NCI-H524 treated with DMSO at 0.1 percent for 48 hours (cell line): ENCODE measurements around the gene MAPRE2.

Experiments
- DNase-seq: peaks from one replicate; lab custom pipeline; 2025; lab: John Stamatoyannopoulos, UW

Gene MAPRE2

DNA sequence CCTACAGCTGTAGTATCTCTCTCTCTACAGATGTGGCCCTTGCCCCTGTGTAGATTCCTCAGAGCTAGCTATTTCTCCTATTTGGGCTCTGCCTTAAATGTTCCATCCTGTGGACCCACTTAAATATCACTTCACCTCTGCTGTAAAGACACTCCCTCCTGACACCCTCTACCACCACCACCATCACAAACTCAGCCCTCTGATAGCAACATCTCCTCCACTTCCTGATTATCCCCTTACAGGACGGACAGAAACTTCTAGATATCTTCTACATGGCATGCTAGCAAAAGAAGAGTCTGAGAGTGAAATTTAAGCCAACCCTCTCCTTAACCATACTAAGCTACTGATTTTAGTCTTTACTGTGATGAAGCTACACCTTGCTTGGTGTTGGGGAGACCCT is 3.2 kb upstream of the MAPRE2 start:
- DNase-seq = no peak

DNA sequence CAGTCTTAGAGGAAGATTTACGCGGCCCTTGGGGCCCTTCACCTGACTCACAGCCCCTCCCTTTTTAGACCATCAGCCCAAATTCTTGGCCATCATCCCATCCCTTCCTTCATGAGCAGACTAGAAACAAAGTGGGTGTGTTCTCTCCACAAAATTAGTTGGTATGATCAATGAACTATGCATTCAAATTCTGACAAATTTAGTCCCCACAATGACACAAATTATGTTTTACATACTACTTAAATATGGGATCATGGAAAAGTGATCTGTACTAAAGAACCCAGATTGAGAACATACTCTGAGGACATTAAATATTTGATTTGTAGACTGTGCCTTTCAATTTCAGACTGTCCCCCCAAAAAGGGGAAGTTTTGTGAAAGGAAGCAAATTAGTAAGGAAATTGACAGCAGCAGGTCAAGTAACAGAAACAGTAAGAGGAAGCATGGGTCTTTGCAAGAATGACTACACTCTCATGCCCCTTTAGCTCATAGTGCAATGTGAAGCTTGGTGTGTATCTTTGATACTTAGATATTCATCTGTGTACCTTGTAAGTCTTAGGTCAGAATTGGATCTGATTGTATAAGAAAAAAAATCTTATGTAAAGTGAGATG is 2.2 kb upstream of the MAPRE2 start:
- DNase-seq = no peak

DNA sequence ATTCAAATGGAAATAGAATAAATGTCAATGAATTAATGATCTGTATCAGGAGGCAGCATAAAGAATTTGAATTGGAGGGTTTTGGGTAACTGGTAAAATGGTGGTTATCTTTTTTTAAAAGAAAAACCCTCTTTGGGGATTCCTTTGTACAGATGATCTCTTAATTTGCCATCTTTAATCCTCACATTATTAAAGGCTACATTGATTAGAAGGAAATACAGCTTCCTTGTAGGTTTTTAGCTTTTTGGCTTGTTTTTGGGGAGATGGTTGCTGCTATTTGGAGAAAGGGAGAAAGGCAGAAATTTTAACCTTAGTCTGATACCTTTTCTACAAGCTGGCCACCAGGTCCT is 600 bp upstream of the MAPRE2 start:
- DNase-seq = no peak

DNA sequence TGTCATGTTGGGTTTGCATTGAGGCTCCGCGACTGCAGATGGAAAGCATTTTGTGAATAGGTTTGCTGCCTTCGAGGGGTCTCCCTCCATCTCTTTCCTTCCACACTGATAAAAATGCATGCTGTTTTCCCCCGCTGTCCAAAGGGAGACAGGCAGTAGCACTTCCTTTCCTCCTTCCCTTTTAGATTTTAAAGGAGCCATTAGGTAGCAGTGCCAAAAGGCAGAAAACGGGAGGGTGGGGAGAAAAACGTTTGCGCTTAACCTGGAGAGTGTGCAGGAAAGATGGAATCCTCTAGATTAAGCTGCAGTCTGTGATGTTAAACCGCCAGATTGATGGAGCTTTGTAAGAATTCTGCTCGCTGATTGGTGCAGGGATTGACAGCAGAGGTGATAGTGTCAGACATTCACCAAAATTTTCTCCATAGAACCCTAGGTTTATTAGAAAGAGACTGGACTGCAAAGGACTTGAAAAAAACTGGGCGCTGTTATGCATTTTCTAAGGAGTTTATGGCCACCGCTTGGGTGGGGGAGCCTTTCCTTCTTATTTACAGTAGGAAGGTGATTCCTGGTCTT is 688 bp downstream of the MAPRE2 start:
- peak; percentile 15 for DNase-seq

DNA sequence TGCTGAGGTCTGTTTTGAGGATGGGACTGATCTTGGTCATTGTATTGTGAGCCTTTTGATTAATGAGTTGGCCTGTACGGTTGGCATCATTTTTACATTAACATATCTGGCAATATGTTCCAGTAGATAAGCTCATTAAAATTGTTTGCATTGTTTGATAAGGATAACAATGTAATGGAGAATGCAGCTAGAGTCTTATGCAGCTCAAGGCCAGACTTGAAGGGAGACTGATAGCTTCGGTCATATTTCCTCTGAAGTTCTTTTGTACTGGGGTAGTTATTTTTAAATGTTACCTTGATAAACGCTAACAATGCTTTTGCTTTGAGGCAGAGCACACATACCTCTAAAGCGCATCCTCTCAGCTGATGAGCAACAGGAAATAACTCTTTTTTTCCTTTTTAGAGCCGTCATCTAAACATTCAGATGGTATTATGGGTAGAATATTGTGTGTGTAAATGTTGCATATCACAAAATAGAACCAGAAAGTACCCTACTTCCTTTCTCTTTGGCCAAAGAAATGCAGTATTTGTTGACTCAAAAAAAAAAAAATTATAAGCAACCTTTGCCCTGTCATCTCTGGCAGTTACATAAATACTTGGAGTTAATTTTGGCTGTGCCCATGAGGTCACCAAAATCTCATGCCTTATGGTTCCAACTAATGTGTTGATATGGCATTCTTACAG is 1.3 kb downstream of the MAPRE2 start:
- DNase-seq = no peak

DNA sequence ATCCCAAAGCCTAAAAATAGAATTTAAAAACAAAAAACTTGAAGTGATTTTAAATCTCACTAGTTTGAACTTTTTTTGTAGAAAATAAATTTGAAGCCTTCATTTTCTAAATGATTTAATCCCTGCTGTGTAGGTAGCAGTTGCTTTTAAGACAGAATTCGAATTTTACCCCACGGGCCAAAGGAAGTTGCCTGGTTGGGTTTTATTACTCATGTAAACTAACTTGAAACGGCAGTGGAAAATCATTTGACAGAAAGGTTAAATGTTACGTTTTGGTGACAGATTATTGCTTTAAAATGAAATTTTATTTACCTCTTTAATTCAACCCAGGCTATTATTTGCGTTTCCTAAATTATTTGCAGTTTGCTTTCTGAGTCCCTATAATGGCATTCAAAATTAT is 2.0 kb downstream of the MAPRE2 start:
- DNase-seq = no peak

DNA sequence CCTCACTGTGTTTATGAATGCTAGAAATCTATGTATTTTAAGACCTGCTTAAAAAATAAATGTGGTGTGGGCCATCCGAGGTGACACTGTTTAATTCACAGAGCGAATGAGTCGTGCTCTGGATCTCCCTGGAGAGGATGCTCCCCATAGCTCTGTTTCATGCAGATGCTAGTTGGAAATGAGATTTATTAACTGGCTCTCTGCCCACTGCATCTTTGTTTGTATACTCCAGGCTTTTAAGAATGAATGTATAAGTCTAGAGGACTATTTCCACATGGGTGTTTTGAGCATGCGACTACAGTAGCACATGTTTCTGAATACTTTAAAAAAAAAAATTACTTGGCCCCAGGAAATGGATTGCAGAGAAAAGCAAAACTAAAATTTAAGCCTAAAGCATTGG is 3.9 kb downstream of the MAPRE2 start:
- DNase-seq = no peak

DNA sequence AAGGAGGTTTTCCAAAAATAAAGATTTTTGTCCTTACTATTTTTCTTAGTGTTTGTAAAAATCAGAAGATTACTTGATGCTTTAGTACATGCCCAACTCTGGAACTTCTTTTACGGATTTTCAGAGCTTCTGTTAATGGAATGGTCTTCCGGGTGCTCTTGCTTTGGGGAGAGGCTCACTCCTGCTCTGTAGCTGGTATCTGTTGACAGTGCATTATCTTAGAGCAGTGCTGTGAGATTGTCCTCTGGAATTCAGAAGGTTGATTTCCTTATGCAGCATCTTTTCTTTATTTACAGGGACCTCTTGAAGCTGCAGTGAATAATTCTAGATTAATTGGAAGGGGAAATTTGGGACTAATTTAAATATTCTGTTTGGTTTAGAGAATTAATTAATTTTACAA is 4.6 kb downstream of the MAPRE2 start:
- DNase-seq = no peak

DNA sequence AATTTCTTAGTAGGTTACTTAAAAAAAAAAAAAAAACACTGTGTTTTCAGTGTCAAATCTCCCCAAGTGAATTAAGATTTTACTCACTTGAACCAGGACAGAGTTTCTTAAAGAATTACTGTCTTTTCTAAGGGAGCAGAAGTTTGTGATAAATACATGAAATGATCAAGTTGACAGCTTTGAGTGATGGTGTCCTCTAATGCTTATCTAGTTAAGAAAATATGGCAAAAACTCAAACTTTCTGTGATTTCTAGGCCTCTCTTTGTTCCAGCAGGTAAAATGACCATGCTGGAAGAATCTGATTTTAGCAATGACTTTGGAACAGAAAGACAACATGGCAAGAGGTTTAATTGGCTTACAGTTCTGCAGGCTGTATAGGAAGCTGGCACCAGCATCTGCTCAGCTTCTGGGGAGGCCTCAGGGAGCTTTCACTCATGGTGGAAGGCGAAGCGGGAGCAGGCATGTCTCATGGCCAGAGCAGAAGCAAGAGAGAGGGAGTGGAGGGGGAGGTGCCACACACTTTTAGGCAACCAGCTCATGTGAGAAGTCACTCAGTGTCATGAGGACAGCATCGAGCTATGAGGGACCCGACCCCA is 6.6 kb downstream of the MAPRE2 start:
- no peak for DNase-seq

DNA sequence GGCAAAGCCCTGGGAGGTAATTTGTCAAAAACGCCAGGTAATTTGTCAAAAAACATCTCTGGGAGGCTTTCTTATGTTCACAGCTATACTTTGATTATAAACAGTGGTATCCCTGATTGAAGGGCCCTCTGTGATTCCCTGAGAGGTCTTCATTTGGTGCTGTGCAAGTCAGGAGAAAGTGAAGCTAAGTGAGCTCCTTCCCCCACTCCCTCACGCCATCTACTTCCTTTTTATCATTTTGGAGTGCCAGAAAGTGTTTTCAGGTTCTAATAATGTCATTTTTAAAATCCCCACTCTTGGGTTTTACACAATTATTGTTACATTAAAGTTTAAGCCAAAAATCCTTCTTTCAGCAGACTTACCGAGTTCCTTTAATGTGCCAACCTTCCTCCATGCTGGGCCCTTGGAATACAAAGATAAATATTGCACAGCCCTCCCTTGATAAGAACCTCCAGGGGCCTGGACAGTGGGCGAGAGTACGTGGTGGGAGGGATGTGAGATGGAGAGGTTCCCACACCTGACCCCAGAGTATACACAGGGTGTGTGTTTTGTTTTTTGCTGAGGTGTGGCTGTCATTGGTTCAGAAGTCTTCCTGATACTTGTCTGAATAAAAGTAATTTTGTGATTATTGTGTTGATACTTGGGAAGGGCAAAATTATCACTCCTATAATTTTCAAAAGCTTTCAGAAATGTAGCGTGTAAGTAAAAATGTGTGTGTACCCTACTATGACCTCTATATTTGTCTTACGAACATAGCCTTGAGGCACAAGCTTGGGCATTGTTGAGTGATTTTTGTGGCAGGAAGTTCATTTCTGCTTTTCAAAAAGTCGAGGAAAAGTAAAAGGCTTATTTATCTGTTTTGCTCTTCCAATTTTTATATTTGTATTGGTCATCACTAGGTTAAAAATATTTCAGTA is 8.2 kb downstream of the MAPRE2 start:
- no peak for DNase-seq

DNA sequence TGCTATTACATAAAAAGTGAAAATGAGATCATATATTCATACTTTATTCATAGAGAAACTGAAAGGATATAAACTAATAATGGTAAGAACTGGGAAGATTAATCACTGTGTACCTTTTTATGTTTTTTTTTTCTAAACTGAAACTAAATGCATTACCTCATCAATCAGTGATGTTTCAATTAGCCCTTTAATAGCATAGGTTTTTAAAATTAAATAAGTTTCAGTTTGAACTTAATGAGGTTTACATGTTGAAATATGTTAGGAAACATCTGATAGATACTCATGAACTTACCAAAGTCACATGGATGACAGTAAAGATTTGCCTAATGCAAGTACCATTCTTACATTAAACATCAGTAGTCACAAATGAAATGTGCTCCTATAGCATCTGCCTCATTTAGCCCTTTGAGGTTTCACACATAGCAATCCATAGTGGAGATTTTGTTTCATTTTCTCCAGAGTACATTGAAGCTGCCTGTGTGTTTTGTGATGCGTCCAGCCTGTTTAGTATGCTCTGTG is 8.9 kb downstream of the MAPRE2 start:
- DNase-seq = no peak

DNA sequence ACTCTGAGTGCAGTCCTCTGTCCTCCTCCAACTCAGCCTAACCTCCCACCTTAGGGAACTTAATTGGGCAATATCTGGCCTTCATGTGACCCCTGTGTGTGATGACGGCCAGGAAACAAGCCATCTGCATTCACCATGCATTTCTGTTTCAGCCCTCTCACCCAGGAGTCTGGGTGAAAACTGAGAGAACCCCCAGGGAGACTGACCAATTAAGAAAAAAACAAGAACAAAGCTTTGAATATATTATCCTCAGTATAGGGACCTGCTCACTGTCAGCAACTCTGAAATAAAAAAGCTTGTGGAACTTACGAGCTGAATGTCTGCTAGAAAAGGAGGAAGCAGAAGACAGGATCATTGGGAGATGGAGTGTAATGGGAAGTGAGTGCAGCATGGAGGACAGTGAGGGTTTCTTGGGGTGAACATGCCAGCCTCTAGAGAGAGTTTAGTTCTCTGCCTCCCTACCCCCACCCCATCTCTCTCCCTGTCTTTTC is 9.5 kb downstream of the MAPRE2 start:
- no peak for DNase-seq

DNA sequence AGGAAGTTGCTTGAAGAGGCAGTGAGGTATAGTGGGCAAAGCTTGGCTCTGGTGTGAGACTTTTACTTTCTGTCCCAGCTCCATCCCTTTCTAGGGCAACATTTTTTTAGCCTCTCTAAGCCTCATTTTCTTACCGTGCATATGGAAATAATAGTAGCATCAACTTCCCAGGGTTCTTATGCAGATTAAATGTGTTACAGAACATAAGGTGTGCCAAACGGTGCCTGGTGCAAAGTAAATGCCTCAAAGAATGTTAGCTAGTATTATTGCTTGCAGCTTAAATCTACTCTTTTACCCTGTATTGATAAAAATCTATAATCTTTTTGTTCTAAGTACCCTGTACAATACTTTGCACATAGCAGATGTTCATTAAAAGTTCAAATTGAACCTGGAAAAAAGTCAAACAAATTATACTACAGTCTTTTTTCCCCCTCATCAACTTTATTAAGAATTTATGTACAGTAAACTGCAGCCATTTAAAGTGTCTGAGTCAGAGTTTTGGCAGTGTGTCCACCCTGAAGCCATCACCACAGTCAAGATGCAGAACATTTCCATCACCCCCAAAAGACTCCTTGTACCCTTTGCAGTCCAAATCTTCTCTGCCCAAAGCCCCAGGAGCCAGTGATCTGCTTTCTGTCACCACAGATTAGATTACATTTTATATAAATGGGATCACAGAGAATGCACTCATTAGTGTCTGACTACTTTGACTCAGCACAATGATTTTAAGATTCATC is 10.6 kb downstream of the MAPRE2 start:
- DNase-seq = no peak

DNA sequence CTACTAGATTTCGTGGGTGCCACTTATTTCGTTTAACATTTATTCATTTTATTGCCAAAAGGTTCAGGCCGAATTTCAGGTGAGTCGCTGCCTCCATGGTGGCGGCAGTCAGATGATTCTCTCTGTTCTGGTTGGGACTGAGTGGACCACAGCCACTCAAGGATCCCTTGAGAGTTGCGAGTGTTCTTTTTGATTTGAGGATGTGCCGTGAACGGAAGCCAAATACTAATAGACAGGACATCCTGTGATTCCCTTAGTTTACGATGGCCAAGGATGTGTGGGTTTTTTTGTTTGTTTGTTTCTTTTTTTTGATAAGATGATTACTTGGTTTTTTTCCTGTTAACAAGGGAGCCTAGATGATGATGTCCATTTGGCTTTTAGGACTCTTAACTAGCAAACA is 13.2 kb downstream of the MAPRE2 start:
- DNase-seq = no peak

DNA sequence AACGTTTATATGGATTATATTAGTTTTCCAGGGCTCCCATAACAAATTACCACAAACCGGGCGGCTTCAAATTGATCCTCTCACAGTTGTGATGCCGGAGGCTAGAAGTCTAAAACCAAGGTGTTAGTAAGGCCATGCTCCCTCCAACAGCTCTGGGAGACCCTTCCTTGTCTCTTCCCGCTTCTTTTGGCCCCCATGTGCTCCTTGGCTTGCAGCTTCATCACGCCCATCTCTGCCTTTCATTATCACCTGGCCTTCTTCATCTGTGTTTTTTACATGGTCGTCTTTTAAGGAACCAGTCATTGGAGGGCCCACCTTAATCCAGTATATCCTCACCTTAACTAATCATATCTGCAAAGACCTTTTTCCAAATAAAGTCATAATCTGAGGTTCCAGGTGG is 13.9 kb downstream of the MAPRE2 start:
- DNase-seq = no peak

DNA sequence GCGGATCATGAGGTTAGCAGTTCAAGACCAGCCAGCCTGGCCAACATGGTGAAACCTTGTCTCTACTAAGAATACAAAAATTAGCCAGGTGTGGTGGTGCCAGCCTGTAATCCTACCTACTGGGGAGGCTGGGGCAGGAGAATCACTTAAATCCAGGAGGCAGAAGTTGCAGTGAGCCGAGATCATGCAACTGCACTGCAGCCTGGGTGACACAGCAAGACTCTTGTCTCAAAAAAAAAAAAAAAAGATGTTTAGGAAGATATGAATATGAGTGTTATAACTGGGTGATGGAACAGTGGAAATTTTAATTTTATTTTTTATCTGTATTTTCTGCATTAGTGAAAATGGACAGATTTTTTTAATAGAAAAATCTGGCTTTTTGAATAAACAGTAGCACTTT is 14.5 kb downstream of the MAPRE2 start:
- no peak for DNase-seq

DNA sequence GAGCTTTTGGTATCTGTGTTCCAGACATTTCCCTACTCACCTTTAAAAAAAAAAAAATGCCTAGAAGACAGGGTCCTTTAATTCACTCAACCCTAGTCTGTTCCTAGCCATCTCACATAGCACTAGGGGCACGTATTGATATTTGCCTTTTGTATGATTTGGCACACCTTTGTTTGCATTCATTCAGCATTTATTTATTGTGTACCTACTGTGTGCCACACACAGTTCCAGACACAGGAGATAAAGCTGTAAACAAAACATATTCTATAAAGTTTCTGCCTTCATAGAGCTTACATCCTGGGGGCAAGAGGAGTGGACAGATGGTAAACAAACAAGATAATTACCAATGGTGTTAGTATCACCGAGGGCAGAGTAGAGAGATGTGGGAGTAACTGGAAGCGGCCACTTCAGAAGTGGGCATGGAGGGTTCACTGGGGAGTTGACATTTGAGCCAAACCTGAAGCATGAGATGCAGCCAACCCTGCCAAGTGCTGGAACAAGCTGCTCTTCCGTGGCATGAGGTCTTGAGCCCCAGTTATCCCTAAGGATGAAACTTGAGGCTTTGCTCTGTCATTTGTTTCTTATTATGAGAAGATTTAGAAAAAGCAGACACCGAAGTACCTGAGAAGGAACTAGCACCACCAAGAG is 18.2 kb downstream of the MAPRE2 start:
- no peak for DNase-seq

DNA sequence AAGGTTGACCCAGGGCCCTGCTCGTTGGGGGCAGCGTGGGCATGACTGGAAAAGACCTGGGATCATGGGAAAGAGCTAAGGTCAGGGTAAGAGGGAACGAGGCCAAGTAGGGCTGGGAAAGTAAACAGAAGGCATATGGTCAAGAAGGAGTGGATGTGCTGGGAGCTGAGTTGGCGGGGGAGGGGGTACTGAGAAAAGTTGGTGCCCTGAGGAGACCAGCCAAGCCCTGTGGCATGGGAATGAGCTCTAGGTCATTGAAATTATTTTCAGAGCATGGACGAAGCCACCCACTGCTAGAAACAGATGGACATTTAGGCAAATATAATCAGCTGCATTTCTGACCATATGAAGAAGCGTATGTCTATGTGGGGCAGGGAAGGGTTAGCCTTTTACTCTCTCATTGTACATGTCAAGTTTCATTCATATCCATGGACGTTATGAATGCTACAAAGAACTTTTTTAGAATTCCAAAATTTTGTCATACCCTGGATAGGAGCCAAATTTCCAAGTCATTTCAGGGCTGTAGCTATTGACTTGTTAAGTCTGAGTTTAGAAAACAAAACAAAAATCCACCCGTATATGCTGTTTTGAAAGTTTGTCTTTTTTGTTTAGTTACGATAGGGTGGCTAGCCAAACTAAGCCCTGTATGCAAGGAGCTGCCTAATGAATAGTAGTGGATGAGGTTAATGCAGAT is 19.1 kb downstream of the MAPRE2 start:
- no peak for DNase-seq

DNA sequence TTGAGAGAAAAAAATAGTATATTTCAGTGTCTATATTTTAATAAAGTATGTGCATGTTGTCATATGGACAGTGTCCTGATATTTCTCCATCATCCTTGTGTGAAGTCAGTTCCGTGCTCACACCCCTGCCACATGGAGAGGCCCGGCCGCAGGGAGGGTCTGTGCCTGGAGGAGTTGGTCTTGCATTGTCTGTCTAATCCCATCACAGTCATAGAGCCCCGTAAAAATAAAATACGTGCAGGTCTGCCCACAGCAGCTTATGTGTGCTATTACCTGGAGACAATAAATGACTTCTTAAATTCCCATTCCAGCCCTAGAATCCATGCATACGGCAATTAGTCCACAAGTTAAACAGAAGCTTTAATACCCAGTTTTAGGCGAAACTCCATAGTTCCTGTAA is 20.1 kb downstream of the MAPRE2 start:
- no peak for DNase-seq

DNA sequence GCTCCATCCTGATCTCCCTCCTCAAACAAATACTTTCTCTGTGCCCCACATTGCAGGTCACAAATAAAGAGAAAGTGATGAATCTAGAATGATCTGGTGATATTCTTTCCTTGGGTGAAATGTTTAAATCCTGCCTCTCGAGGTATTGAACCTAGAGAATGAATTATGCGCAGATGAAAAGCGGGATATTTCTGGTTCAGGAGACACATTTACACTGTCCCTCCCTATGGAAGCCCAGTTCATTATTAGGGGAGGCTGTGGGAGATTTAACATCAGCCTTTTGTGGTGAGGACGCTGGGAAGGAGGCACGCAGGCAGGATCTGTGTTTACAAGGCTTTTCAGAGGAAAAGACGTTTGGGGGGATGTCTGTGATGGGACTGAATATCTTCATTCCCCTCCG is 20.6 kb downstream of the MAPRE2 start:
- DNase-seq = no peak
